Endothelial cell of umbilical vein (primary cell): ENCODE results near the gene RAI1. TPM values are rescaled to one million over a fixed set of nuclear protein-coding genes. Genes with fewer than 3 reads are reported as not detected.

Source experiments
- BruUV-seq: library from RNA; stranded (reverse); fragments of 400-500 nt; replicated peaks from 2 replicates; lab custom pipeline; 2021; lab: Mats Ljungman, UMichigan
- CTCF ChIA-PET: fragments of 300-600, 350-600 bp; sonication (Branson Sonifier 250); formaldehyde crosslinking; loops from one replicate; lab custom pipeline; 2021; ENCODE audit warnings: antibody characterized with exemption, inconsistent platforms; lab: Charles Lee
- POLR2A ChIA-PET: fragments of 300-600, 350-600 bp; sonication (Branson Sonifier 250); formaldehyde crosslinking; loops from one replicate; lab custom pipeline; 2021; ENCODE audit warnings: antibody characterized with exemption, inconsistent platforms; lab: Charles Lee
- DNase-seq: peaks from one replicate; pipeline ENCODE4 v3.0.0-alpha.2; 2011; ENCODE audit warnings: low read depth, low spot score
- FAIRE-seq: peaks from 2 replicates; lab custom pipeline; 2011; peaks lifted over from hg19 to GRCh38; lab: Jason Lieb, UNC
- H2AFZ ChIP-seq: 2 replicates; pipeline ENCODE4 v1.6.0; 2012; ENCODE audit warnings: low read depth, low read length, control low read depth, inconsistent platforms
- H3K27ac ChIP-seq: 2 replicates; pipeline ENCODE4 v1.5.1; 2011; ENCODE audit warnings: low read depth, mild to moderate bottlenecking, control low read depth, low read length, moderate library complexity; ENCODE audit not compliant: insufficient read depth
- H3K27me3 ChIP-seq, 2 experiments: 2 replicates each; pipeline versions ENCODE4 v1.6.0 to v1.6.1; 2011; ENCODE audit warnings: low read length in 2 of 2, mixed read lengths in 1 of 2; ENCODE audit not compliant: control insufficient read depth in 2 of 2, insufficient read depth in 2 of 2
- H3K36me3 ChIP-seq, 2 experiments: 2 replicates in 1 of 2; 3 replicates in 1 of 2; pipeline ENCODE4 v1.5.1; 2011; ENCODE audit warnings: low read length in 2 of 2, mild to moderate bottlenecking in 1 of 2, moderate library complexity in 1 of 2; ENCODE audit not compliant: control insufficient read depth in 2 of 2, insufficient read depth in 2 of 2; ENCODE audit errors: extremely low read depth in 1 of 2
- H3K4me1 ChIP-seq: 3 replicates; pipeline ENCODE4 v1.5.1; 2011; ENCODE audit warnings: mild to moderate bottlenecking, low read length; ENCODE audit not compliant: control insufficient read depth, insufficient read depth; ENCODE audit errors: extremely low read depth
- H3K4me2 ChIP-seq: 2 replicates; pipeline ENCODE4 v1.6.1; 2011; ENCODE audit warnings: low read length, control low read depth, mixed read lengths; ENCODE audit not compliant: insufficient read depth
- H3K4me3 ChIP-seq, 3 experiments: fragments of 200-600 bp in 1 of 3; sonication (generic), shearing (Covaris generic) in 1 of 3; replicated peaks in 1 of 3; 2 replicates each; pipeline ENCODE4 v1.5.1; 2011 to 2016; ENCODE audit warnings: control low read depth in 3 of 3, low read length in 3 of 3, mild to moderate bottlenecking in 2 of 3, inconsistent platforms in 1 of 3, low read depth in 1 of 3, moderate library complexity in 1 of 3; ENCODE audit not compliant: insufficient read depth in 1 of 3
- H3K79me2 ChIP-seq: 2 replicates; pipeline ENCODE4 v1.6.0; 2012; ENCODE audit warnings: low read length, inconsistent platforms; ENCODE audit not compliant: control insufficient read depth, insufficient read depth
- H3K9ac ChIP-seq: replicated peaks from 2 replicates; pipeline ENCODE3; 2011; ENCODE audit warnings: low read length, control low read depth; ENCODE audit not compliant: insufficient read depth; ENCODE audit errors: extremely low read depth
- H3K9me1 ChIP-seq: replicated peaks from 3 replicates; pipeline ENCODE4 v1.6.0; 2011; ENCODE audit warnings: mild to moderate bottlenecking, low read length; ENCODE audit not compliant: control insufficient read depth, insufficient read depth; ENCODE audit errors: extremely low read depth
- H3K9me3 ChIP-seq: replicated peaks from 2 replicates; pipeline ENCODE4 v1.5.1; 2012; ENCODE audit warnings: low read length, inconsistent platforms; ENCODE audit not compliant: control insufficient read depth, insufficient read depth
- H4K20me1 ChIP-seq: replicated peaks from 2 replicates; pipeline ENCODE3; 2011; ENCODE audit warnings: mild to moderate bottlenecking, low read length; ENCODE audit not compliant: control insufficient read depth, insufficient read depth; ENCODE audit errors: extremely low read depth
- EZH2 ChIP-seq: IDR thresholded peaks from 2 replicates; pipeline ENCODE4 v1.6.1; 2012; ENCODE audit warnings: borderline replicate concordance, low read depth, mild to moderate bottlenecking, moderate library complexity, low read length, inconsistent platforms; ENCODE audit not compliant: severe bottlenecking
- FOS ChIP-seq: IDR thresholded peaks from 2 replicates; pipeline ENCODE4 v1.6.1; 2011; ENCODE audit warnings: mild to moderate bottlenecking, low read length, moderate library complexity, borderline replicate concordance; ENCODE audit not compliant: insufficient read depth
- GATA2 ChIP-seq: IDR thresholded peaks from 2 replicates; pipeline ENCODE4 v1.7.0; 2011; ENCODE audit warnings: low read depth, mild to moderate bottlenecking, moderate library complexity, mixed read lengths, low read length; ENCODE audit not compliant: insufficient read length, insufficient read depth
- JUN ChIP-seq: IDR thresholded peaks from 2 replicates; pipeline ENCODE4 v1.6.1; 2011; ENCODE audit warnings: borderline replicate concordance, low read depth; ENCODE audit not compliant: insufficient read length, insufficient read depth
- POLR2A ChIP-seq: IDR thresholded peaks from 2 replicates; pipeline ENCODE4 v1.6.1; 2012; ENCODE audit warnings: low read depth, mild to moderate bottlenecking, control low read depth, low read length
- POLR2AphosphoS5 ChIP-seq: IDR thresholded peaks from 2 replicates; pipeline ENCODE4 v1.6.1; 2012; ENCODE audit warnings: low read depth, mild to moderate bottlenecking, control low read depth, low read length, moderate library complexity; ENCODE audit not compliant: insufficient read depth
- dilution Hi-C: fragments of 300-500 bp; cut with MboI; formaldehyde crosslinking; loops from one replicate; pipeline ENCODE4 v1.15.0; 2019; ENCODE audit warnings: low sequenced_read_pairs; ENCODE audit not compliant: extremely low pct_ligation_motif_present
- intact Hi-C: fragments of 100-400 bp; cut with micrococcal nuclease; formaldehyde crosslinking; loops from one replicate; pipeline ENCODE4 v1.10.0; 2022
- polyA plus RNA-seq, 4 experiments: library from polyadenylated mRNA; depleted of rRNA in 3 of 4; stranded (reverse) in 3 of 4; unstranded in 1 of 4; fragments of >200 nt; gene quantifications; 2 replicates each; pipeline versions ENCODE4 v1.2.1 to v1.2.3, GENCODE V29; 2011 to 2012; ENCODE audit warnings: missing spikeins in 1 of 4
- total RNA-seq: library from RNA; stranded (reverse); gene quantifications from 2 replicates; pipeline ENCODE4 v1.2.3, GENCODE V29; 2021
- TF ChIP-seq, protein P1 (sequence below), 2 donors: IDR thresholded peaks; 1 replicate in 1 of 2; 2 replicates in 1 of 2; pipeline ENCODE4 v1.5.1; 2011; ENCODE audit warnings: low read length in 2 of 2, mild to moderate bottlenecking in 2 of 2, moderate library complexity in 2 of 2, control low read depth in 1 of 2, inconsistent platforms in 1 of 2, low read depth in 1 of 2; ENCODE audit not compliant: insufficient read depth in 1 of 2; ENCODE audit errors: extremely low read depth in 1 of 2
- TF ChIP-seq, protein P2 (sequence below): IDR thresholded peaks from 2 replicates; pipeline ENCODE4 v1.6.1; 2011; ENCODE audit not compliant: insufficient read depth, insufficient read length

RAI1 gene
- total and polyA plus RNA-seq, 2 donors (not counting 3 experiments of a cell fraction or from before 2014, with no cell fraction given) = 7.8 to 43.3 TPM

DNA sequence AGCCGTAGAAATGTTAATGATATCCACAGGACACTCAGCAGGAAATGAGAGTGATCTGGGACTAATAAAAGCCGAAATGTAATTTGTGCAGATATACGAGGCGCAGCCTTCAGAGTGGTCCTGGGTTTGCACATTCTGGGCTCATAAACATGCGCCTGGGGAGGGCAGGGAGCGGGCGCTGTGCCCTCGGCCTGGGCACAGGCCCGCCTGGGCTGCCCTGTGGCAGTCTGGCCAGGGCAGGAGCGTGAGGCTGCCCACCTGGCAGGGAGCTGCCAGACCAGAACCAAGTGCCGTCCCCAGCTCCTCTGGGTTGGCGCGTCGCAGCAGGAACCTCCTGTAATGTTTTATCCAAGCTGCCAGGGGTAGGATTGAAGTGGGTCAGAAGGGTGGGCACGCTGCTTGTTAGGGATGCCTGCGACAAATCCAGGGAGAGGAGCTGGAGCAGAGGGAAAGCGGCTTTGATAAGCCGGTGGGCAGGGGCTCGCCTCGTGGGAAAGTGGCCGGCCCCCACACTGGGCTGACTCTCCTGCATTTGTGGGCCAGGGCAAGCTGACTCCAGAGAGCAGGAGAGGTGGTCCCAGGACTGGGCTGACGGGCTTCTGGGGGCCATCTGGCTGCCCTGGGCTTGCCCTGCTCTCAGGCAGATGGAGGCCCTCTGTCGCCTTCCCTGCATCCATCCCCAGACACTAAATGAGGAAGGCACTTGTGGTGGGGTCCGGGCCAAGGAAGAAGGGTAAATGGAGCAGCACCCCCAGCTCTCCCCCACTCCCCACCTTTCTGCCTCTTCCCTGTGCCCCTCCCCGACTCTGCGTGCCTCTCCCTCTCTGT lies 109.6 kb downstream of the RAI1 start:
- FAIRE-seq = no peak
- no peak for DNase-seq
- Histone ChIP-seq H3K27me3 (no peaks in the 10 kb centered on the region), H2AFZ (no peak overlapping the region), H3K4me3 (no peak overlapping the region), H3K9ac (no peak overlapping the region), H3K27ac (no peak overlapping the region), H3K36me3 (peaks cover 0 to 26% of the 10 kb centered on the region in 2 experiments), H3K79me2 (no peaks in the 10 kb centered on the region), H3K4me2 (no peak overlapping the region), H3K9me3 (no peaks in the 10 kb centered on the region), H3K4me1 (no peaks in the 10 kb centered on the region), H4K20me1 (no peaks in the 10 kb centered on the region), H3K9me1 (no peaks in the 10 kb centered on the region)
- dilution Hi-C loops (no loop called here), intact Hi-C loops (no loop called here)
- no TSS peak for BruUV-seq
- TF ChIP-seq EZH2 (no peak), POLR2AphosphoS5 (no peak), JUN (no peak), GATA2 (no peak), FOS (no peak), POLR2A (no peak)
- TF ChIP-seq, protein P1, sequence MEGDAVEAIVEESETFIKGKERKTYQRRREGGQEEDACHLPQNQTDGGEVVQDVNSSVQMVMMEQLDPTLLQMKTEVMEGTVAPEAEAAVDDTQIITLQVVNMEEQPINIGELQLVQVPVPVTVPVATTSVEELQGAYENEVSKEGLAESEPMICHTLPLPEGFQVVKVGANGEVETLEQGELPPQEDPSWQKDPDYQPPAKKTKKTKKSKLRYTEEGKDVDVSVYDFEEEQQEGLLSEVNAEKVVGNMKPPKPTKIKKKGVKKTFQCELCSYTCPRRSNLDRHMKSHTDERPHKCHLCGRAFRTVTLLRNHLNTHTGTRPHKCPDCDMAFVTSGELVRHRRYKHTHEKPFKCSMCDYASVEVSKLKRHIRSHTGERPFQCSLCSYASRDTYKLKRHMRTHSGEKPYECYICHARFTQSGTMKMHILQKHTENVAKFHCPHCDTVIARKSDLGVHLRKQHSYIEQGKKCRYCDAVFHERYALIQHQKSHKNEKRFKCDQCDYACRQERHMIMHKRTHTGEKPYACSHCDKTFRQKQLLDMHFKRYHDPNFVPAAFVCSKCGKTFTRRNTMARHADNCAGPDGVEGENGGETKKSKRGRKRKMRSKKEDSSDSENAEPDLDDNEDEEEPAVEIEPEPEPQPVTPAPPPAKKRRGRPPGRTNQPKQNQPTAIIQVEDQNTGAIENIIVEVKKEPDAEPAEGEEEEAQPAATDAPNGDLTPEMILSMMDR (IDR thresholded peaks at IDR 0.05; ENCODE audit: extremely low read depth in 1 of 2, insufficient read depth in 1 of 2, low read depth in 1 of 2, low read length in 2 of 2) = no peak
- TF ChIP-seq, protein P2, sequence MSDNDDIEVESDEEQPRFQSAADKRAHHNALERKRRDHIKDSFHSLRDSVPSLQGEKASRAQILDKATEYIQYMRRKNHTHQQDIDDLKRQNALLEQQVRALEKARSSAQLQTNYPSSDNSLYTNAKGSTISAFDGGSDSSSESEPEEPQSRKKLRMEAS = no peak
- CTCF ChIA-PET = no interaction called here
- POLR2A ChIA-PET = no interaction called here
